Esophagus squamous epithelium (tissue), 5 donors: ENCODE measurements around the gene DNAH1. TPM values are rescaled to one million over a fixed set of nuclear protein-coding genes. Genes with fewer than 3 reads are reported as not detected.

Experiments
- DNase-seq: peaks from one replicate; lab custom pipeline; 2025; lab: John Stamatoyannopoulos, UW
- H3K27ac ChIP-seq, 4 donors: fragments of 200-600 bp; sonication (generic); one replicate each; pipeline ENCODE4 v1.5.1; 2016 to 2019; ENCODE audit warnings: mild to moderate bottlenecking in 1 of 4
- H3K27me3 ChIP-seq, 4 donors: fragments of 200-600 bp; sonication (generic); 1 replicate in 3 of 4; 2 replicates in 1 of 4; pipeline versions ENCODE4 v1.5.1 to v1.6.0; 2017 to 2021; ENCODE audit warnings: antibody characterized with exemption in 1 of 4
- H3K36me3 ChIP-seq, 3 donors: fragments of 200-600 bp; sonication (generic); one replicate each; pipeline ENCODE4 v1.5.1; 2016 to 2019
- H3K4me1 ChIP-seq, 3 donors: fragments of 200-600 bp; sonication (generic); one replicate each; pipeline ENCODE4 v1.5.1; 2017 to 2019
- H3K4me3 ChIP-seq, 4 donors: fragments of 200-600 bp; sonication (generic); 1 replicate in 3 of 4; 2 replicates in 1 of 4; pipeline ENCODE4 v1.5.1; 2016 to 2019; ENCODE audit warnings: mild to moderate bottlenecking in 2 of 4, moderate library complexity in 1 of 4
- H3K9me3 ChIP-seq, 3 donors: fragments of 200-600 bp; sonication (generic); one replicate each; pipeline ENCODE4 v1.5.1; 2016 to 2019
- POLR2A ChIP-seq, 4 donors: fragments of 450-650 bp; IDR thresholded peaks; one replicate each; pipeline ENCODE4 v1.6.1; 2017; ENCODE audit warnings: antibody characterized with exemption in 4 of 4, mild to moderate bottlenecking in 4 of 4, moderate library complexity in 3 of 4
- WGBS, 2 donors: methylation state at CpG; one replicate each; pipeline ENCODE4 v1.1.5; 2018; 5-methylcytosine and 5-hydroxymethylcytosine counted together
- intact Hi-C: fragments of 100-400 bp; cut with DNase I; formaldehyde crosslinking; loops from one replicate; pipeline ENCODE4 v1.15.0; 2022
- total RNA-seq, 4 donors: library from RNA; depleted of rRNA; stranded (reverse); fragments of >200 nt; gene quantifications; one replicate each; pipeline ENCODE4 v1.1.0, GENCODE V29; 2016
- TF ChIP-seq, protein P1 (sequence below), 6 experiments: fragments of 450-650 bp in 4 of 6; fragments of 200-600 bp in 2 of 6; sonication (generic) in 2 of 6; IDR thresholded peaks; one replicate each; pipeline ENCODE4 v1.5.1; 2016 to 2019; ENCODE audit warnings: antibody characterized with exemption in 6 of 6, mild to moderate bottlenecking in 4 of 6, moderate library complexity in 4 of 6
- donor health status: DM: yes; HTN: yes; CAD: no.

Gene DNAH1
- total RNA-seq, 4 donors from 2014 or later: 1.3 to 5.9 (median 1.9) TPM

DNA sequence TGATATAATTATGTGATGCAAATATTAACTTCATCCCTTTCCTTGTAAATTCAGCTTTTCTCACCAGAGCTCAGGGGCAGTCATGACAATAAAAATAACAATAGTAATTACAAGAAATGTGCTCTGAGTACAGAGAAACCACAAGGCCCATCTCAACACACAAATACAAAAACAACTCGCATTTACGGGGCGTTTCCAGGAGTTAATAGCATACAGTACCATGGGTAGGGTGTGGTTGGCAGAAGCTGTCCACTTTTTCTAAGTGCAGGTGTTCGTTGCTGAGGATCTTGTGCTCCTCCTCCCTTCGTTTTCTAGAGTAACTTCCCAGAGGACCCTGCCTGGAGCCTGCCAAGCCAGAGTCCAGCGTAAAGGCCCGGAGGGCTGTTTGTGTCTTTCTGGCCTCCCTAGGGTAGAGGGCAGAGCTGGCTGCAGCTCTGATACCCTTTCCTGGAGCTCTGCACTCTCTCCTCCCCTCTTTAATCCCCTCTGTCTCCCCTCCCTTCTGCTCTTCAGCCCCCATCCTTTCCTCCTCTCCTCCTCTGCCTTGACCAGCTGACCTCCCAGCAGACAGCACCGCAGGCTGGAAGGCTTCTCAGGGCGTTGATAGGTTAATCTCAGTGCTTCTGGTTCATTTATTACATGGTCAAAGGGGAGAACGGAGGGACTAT lies 117.3 kb downstream of the DNAH1 start:
- DNase-seq: no peak
- TF ChIP-seq, protein P1, sequence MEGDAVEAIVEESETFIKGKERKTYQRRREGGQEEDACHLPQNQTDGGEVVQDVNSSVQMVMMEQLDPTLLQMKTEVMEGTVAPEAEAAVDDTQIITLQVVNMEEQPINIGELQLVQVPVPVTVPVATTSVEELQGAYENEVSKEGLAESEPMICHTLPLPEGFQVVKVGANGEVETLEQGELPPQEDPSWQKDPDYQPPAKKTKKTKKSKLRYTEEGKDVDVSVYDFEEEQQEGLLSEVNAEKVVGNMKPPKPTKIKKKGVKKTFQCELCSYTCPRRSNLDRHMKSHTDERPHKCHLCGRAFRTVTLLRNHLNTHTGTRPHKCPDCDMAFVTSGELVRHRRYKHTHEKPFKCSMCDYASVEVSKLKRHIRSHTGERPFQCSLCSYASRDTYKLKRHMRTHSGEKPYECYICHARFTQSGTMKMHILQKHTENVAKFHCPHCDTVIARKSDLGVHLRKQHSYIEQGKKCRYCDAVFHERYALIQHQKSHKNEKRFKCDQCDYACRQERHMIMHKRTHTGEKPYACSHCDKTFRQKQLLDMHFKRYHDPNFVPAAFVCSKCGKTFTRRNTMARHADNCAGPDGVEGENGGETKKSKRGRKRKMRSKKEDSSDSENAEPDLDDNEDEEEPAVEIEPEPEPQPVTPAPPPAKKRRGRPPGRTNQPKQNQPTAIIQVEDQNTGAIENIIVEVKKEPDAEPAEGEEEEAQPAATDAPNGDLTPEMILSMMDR (IDR thresholded peaks at IDR 0.05): no peak
- no peak for TF ChIP-seq POLR2A (IDR thresholded peaks at IDR 0.05)

DNA sequence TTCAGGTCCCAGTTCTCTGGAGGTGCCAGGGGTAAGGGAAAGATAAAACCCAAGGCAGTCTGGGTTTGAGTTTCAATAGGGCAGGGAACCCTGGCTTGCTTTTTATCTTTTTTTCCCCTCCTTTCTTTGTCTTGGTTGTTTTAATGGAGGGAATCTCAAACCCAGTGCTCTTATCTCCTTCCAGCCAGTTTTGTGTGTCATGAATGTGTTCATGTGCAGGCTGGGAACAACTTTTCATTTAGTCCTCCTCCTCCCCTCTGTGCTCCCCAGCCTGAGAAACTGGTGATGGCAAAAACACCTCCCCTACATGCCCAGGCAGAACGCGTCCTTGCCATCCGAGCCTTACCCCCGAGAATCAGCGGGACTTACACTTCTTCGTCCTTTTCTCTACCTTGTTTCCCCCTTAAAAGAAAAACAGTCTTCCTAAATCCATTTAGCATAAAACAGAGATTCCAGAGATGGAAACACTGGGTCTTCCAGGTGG lies 117.9 kb downstream of the DNAH1 start:
- Histone ChIP-seq H3K9me3 (no peaks in the 10 kb centered on the region), H3K4me1 (peaks cover 9 to 56% (median 18%) of the 10 kb centered on the region in 3 donors), H3K27me3 (no peaks in the 10 kb centered on the region), H3K4me3 (no peak overlapping the region), H3K36me3 (no peaks in the 10 kb centered on the region), H3K27ac (peak overlapping the region in 3 of 4 donors; percentile 11 to 36 (median 18))
- WGBS, 2 donors: 37 to 60% methylated on average over 6 of the region's 6 CpGs
- intact Hi-C loops: no loop called here
- no peak for TF ChIP-seq POLR2A (IDR thresholded peaks at IDR 0.05)
- TF ChIP-seq, protein P1 (IDR thresholded peaks at IDR 0.05): no peak
- DNase-seq: no peak

More for the DNA sequence above, 117.3 kb downstream of the DNAH1 start:
- H3K27ac ChIP-seq: peak overlapping the region in 3 of 4 donors; percentile 11 to 36 (median 18)
- intact Hi-C loops: no loop called here
- H3K9me3 ChIP-seq: no peaks in the 10 kb centered on the region
- H3K4me3 ChIP-seq: no peak overlapping the region
- WGBS, 2 donors: 48 to 54% methylated on average over 9 to 10 of the region's 10 CpGs
- no peaks in the 10 kb centered on the region for H3K36me3 ChIP-seq
- peaks cover 9 to 61% (median 21%) of the 10 kb centered on the region in 3 donors for H3K4me1 ChIP-seq
- H3K27me3 ChIP-seq: no peaks in the 10 kb centered on the region

DNA sequence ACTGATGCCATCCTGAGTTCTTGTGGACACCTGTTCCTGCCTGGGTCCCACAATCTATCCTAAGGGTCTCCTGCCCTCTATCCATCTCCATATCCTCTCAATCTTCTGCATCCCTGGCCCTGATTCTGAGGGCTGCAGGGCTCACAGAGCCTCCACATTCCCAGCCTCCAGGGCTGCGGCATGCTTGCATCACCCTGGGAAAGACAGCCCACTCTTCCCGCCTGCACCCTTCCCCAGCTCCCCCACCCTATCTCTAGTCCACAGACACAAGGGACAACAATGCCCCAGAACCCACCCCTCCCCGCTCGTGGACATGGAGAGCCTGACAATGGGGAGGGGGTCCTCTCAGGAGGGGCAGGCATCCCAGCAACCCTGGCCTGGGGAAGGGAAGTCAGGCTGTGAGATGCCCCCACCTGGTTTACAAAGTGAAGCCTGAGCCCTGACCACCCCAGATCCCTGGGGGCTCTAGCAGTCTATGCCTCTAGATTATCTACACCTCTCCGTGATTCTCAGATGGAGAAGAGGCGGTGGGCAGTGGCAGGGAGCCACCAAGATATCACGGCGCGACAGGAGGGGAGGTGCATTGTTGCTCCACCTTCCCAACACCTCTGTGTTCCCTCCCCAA lies 118.5 kb downstream of the DNAH1 start:
- Histone ChIP-seq H3K4me1 (peaks cover 9 to 54% (median 18%) of the 10 kb centered on the region in 3 donors), H3K4me3 (no peak overlapping the region), H3K27ac (peak overlapping the region in 1 of 4 donors; percentile 36), H3K36me3 (no peaks in the 10 kb centered on the region), H3K9me3 (no peaks in the 10 kb centered on the region), H3K27me3 (no peaks in the 10 kb centered on the region)
- 85 to 100% methylated on average over 2 to 4 of the region's 9 CpGs for WGBS, 2 donors
- no peak for DNase-seq
- intact Hi-C loops: no loop called here
- TF ChIP-seq, protein P1 (IDR thresholded peaks at IDR 0.05): no peak
- no peak for TF ChIP-seq POLR2A (IDR thresholded peaks at IDR 0.05)

DNA sequence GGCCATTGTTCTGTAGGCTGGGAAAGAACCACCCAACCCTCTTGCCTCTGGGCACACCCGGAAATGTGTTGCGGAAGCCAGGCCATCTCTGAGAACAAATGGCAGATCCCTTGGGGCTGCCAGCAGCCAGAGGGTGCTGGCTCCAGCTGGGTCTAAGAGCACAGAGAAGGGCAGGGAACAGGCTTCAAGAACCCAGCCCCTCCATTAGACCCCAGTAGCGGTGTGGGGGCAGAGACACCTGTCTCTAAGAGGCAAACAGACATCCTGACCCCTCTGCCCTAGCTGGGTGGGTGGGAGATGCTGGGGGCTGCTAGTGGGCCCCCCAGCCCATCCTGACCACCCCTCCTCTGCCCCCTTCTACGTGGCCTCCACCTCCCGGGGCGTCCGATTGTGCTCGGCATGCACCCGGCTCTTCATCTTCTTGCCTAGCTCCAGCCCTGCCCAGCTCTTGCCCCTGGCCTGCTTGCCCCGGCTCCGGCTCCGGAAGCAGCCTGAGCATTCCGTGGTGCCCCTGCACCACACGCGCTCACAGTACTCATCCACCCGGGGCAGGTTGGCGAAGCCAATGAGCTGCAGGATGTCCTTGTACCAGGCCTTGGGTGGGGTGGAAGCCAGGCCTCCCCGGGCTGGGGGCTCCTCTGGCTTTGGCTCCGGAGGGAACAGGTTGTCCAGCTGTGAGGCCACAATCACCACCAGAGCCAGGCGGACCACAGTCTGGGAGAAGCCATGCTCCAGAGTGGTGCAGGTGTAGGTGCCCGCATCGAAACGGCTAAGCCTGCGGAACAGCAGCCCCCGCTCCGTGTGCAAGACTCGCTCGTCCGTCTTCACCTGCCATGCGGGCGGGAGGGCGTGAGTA lies 119.4 kb downstream of the DNAH1 start:
- WGBS, 2 donors: 94 to 98% methylated on average over 10 to 13 of the region's 32 CpGs
- TF ChIP-seq, protein P1 (IDR thresholded peaks at IDR 0.05): no peak
- no peak for TF ChIP-seq POLR2A (IDR thresholded peaks at IDR 0.05)
- H3K4me1 ChIP-seq: peaks cover 9 to 54% (median 18%) of the 10 kb centered on the region in 3 donors

More for the DNA sequence above, 119.4 kb downstream of the DNAH1 start:
- intact Hi-C loops: no loop called here
- Histone ChIP-seq H3K27ac (no peak overlapping the region), H3K4me3 (no peak overlapping the region), H3K27me3 (no peaks in the 10 kb centered on the region), H3K36me3 (no peaks in the 10 kb centered on the region), H3K9me3 (no peaks in the 10 kb centered on the region)
- no peak for DNase-seq
